ENCODE measurements around the gene GAB1.

GAB1 gene

GRCh38 chr4:143377611-143378099 is 41.0 kb downstream of the GAB1 start:
- no peak overlapping the region for H2AFZ ChIP-seq (ENCODE audit: low read depth, low read length, severe bottlenecking)
- no peaks in the 10 kb centered on the region for H3K27me3 ChIP-seq (ENCODE audit: low read length)
- H3K9ac ChIP-seq (ENCODE audit: low read length) = no peak overlapping the region
- H3K36me3 ChIP-seq (ENCODE audit: low read length) = no peaks in the 10 kb centered on the region
- no peak overlapping the region for H3K4me2 ChIP-seq (ENCODE audit: low read depth, low read length, poor library complexity, severe bottlenecking)
- H3F3A ChIP-seq (ENCODE audit: insufficient read depth) = no peaks in the 10 kb centered on the region
- H3K79me2 ChIP-seq (ENCODE audit: insufficient read depth, low read length) = no peaks in the 10 kb centered on the region
- no peaks in the 10 kb centered on the region for H3K9me2 ChIP-seq (replicated peaks; ENCODE audit: insufficient read depth, low read length)
- H3K4me3 ChIP-seq (ENCODE audit: insufficient read depth, low read length, poor library complexity, severe bottlenecking) = no peak overlapping the region
- no peaks in the 10 kb centered on the region for H3K9me3 ChIP-seq (ENCODE audit: insufficient read depth, low read length)
- TF ChIP-seq CTCF (IDR thresholded peaks at IDR 0.05; ENCODE audit: insufficient read depth, low read length, poor library complexity, severe bottlenecking) (no peak), EZH2phosphoT487 (conservative IDR thresholded peaks at IDR 0.05; ENCODE audit: low read length) (no peak)
- H4K20me1 ChIP-seq (ENCODE audit: low read depth, low read length) = no peaks in the 10 kb centered on the region
- no peak overlapping the region for H3K27ac ChIP-seq (ENCODE audit: low read depth, low read length)

- H3K27ac ChIP-seq (ENCODE audit: low read depth, low read length) = no peak overlapping the region
- no peaks in the 10 kb centered on the region for H3K9me3 ChIP-seq (ENCODE audit: insufficient read depth, low read length)
- H3K79me2 ChIP-seq (ENCODE audit: insufficient read depth, low read length) = no peaks in the 10 kb centered on the region
- no peak overlapping the region for H3K4me3 ChIP-seq (ENCODE audit: insufficient read depth, low read length, poor library complexity, severe bottlenecking)
- no peaks in the 10 kb centered on the region for H3K27me3 ChIP-seq (ENCODE audit: low read length)
- no peak overlapping the region for H2AFZ ChIP-seq (ENCODE audit: low read depth, low read length, severe bottlenecking)
- TF ChIP-seq EZH2phosphoT487 (conservative IDR thresholded peaks at IDR 0.05; ENCODE audit: low read length) (no peak), CTCF (IDR thresholded peaks at IDR 0.05; ENCODE audit: insufficient read depth, low read length, poor library complexity, severe bottlenecking) (no peak)
- H4K20me1 ChIP-seq (ENCODE audit: low read depth, low read length) = no peaks in the 10 kb centered on the region
- H3K4me2 ChIP-seq (ENCODE audit: low read depth, low read length, poor library complexity, severe bottlenecking) = no peak overlapping the region
- no peaks in the 10 kb centered on the region for H3K36me3 ChIP-seq (ENCODE audit: low read length)
- H3K9ac ChIP-seq (ENCODE audit: low read length) = no peak overlapping the region
- no peaks in the 10 kb centered on the region for H3F3A ChIP-seq (ENCODE audit: insufficient read depth)
- H3K9me2 ChIP-seq (replicated peaks; ENCODE audit: insufficient read depth, low read length) = no peaks in the 10 kb centered on the region
These were observed 44.0 kb downstream of the GAB1 start for GRCh38 chr4:143380629-143381028.

GRCh38 chr4:143381189-143382118 is 44.8 kb downstream of the GAB1 start:
- no peak overlapping the region for H3K4me3 ChIP-seq (ENCODE audit: insufficient read depth, low read length, poor library complexity, severe bottlenecking)
- no peaks in the 10 kb centered on the region for H3K9me3 ChIP-seq (ENCODE audit: insufficient read depth, low read length)
- no peaks in the 10 kb centered on the region for H3K27me3 ChIP-seq (ENCODE audit: low read length)
- no peaks in the 10 kb centered on the region for H3F3A ChIP-seq (ENCODE audit: insufficient read depth)
- no peaks in the 10 kb centered on the region for H4K20me1 ChIP-seq (ENCODE audit: low read depth, low read length)
- H3K9me2 ChIP-seq (replicated peaks; ENCODE audit: insufficient read depth, low read length) = no peaks in the 10 kb centered on the region
- no peak overlapping the region for H2AFZ ChIP-seq (ENCODE audit: low read depth, low read length, severe bottlenecking)
- TF ChIP-seq EZH2phosphoT487 (conservative IDR thresholded peaks at IDR 0.05; ENCODE audit: low read length) (no peak), CTCF (IDR thresholded peaks at IDR 0.05; ENCODE audit: insufficient read depth, low read length, poor library complexity, severe bottlenecking) (no peak)
- H3K4me2 ChIP-seq (ENCODE audit: low read depth, low read length, poor library complexity, severe bottlenecking) = no peak overlapping the region
- no peaks in the 10 kb centered on the region for H3K36me3 ChIP-seq (ENCODE audit: low read length)
- H3K9ac ChIP-seq (ENCODE audit: low read length) = no peak overlapping the region
- no peaks in the 10 kb centered on the region for H3K79me2 ChIP-seq (ENCODE audit: insufficient read depth, low read length)
- no peak overlapping the region for H3K27ac ChIP-seq (ENCODE audit: low read depth, low read length)

Data from SU-DHL-6 (cell line).